Endothelial cell (in vitro differentiated cells): Measurements from ENCODE around the gene CDH23. TPM values are rescaled to one million over a fixed set of nuclear protein-coding genes. Genes with fewer than 3 reads are reported as not detected.

Experiments used
- DNase-seq: peaks from one replicate; pipeline ENCODE4 v3.0.0; 2021; ENCODE audit warnings: low spot score
- H3K27ac Mint-ChIP-seq: one replicate; pipeline ENCODE4 v1.8.0; 2021; ENCODE audit warnings: mixed read lengths, inconsistent platforms; ENCODE audit not compliant: unreplicated experiment
- H3K27me3 Mint-ChIP-seq: one replicate; pipeline ENCODE4 v1.8.0; 2021; ENCODE audit warnings: mild to moderate bottlenecking, moderate library complexity, mixed read lengths, inconsistent platforms; ENCODE audit not compliant: unreplicated experiment
- H3K36me3 Mint-ChIP-seq: one replicate; pipeline ENCODE4 v1.8.0; 2021; ENCODE audit warnings: mild to moderate bottlenecking, low read depth, mixed read lengths, inconsistent platforms; ENCODE audit not compliant: unreplicated experiment
- H3K4me1 Mint-ChIP-seq: one replicate; pipeline ENCODE4 v1.8.0; 2021; ENCODE audit warnings: mild to moderate bottlenecking, mixed read lengths, inconsistent platforms; ENCODE audit not compliant: unreplicated experiment
- H3K4me3 Mint-ChIP-seq: one replicate; pipeline ENCODE4 v1.8.0; 2021; ENCODE audit warnings: mild to moderate bottlenecking, mixed read lengths, inconsistent platforms; ENCODE audit not compliant: unreplicated experiment
- H3K9me3 Mint-ChIP-seq: one replicate; pipeline ENCODE4 v1.8.0; 2021; ENCODE audit warnings: mixed read lengths, inconsistent platforms; ENCODE audit not compliant: unreplicated experiment
- CTCF ChIP-seq: fragments of 200-600 bp; sonication (generic); IDR thresholded peaks from one replicate; pipeline ENCODE4 v1.5.0; 2021; ENCODE audit warnings: antibody characterized with exemption; ENCODE audit not compliant: unreplicated experiment
- total RNA-seq: library from RNA; stranded (reverse); fragmentation: NEBNext Ultra II Directional; extraction: Animal tissue kit (Norgen Biotek cat#: 25700); gene quantifications from one replicate; pipeline ENCODE4 v1.2.1, GENCODE V29; 2021; ENCODE audit not compliant: unreplicated experiment

CDH23 gene
- total RNA-seq, 1 donor from 2014 or later, result 0.54 TPM

- no peak overlapping the region for H3K4me3 Mint-ChIP-seq
- H3K27me3 Mint-ChIP-seq, result peaks cover 8% of the 10 kb centered on the region
- H3K9me3 Mint-ChIP-seq, result no peaks in the 10 kb centered on the region
Measured at GRCh38 chr10:71711052-71711623, 314.4 kb downstream of the CDH23 start.

DNA sequence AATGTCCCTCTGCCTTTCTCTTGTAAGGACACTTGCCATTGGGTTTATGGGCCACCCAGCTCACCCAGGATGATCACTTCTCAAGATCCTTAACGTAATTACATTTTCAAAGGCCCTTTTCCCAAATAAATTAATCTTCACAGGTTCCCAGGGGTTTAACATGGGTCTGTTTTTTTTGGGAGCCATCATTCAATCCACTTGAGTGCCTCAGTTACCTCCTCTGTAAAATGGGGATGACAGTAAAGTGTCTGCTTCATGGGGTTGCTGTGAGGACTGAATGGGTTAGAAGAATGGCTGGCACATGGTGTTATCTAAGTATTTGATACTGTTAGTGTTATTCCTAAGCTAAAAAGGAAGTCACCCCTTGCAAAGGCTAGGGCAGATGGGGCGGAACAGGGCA lies 315.4 kb downstream of the CDH23 start:
- no peak for DNase-seq
- H3K9me3 Mint-ChIP-seq, result no peaks in the 10 kb centered on the region
- peaks cover 9% of the 10 kb centered on the region for H3K27me3 Mint-ChIP-seq
- no peak for TF ChIP-seq CTCF
- H3K4me3 Mint-ChIP-seq, result no peak overlapping the region
- H3K27ac Mint-ChIP-seq, result no peak overlapping the region
- peaks cover 20% of the 10 kb centered on the region for H3K4me1 Mint-ChIP-seq
- peaks cover 3% of the 10 kb centered on the region for H3K36me3 Mint-ChIP-seq

More at GRCh38 chr10:71711052-71711623, 314.4 kb downstream of the CDH23 start:
- DNase-seq, result no peak
- H3K4me1 Mint-ChIP-seq, result peaks cover 20% of the 10 kb centered on the region
- peaks cover 3% of the 10 kb centered on the region for H3K36me3 Mint-ChIP-seq
- no peak overlapping the region for H3K27ac Mint-ChIP-seq
- TF ChIP-seq CTCF, result no peak

GRCh38 chr10:71712572-71713134 lies 315.9 kb downstream of the CDH23 start:
- peaks cover 9% of the 10 kb centered on the region for H3K27me3 Mint-ChIP-seq
- H3K36me3 Mint-ChIP-seq, result peaks cover 3% of the 10 kb centered on the region
- H3K27ac Mint-ChIP-seq, result no peak overlapping the region
- no peak overlapping the region for H3K4me3 Mint-ChIP-seq
- no peak for DNase-seq
- peaks cover 19% of the 10 kb centered on the region for H3K4me1 Mint-ChIP-seq
- TF ChIP-seq CTCF, result no peak
- no peaks in the 10 kb centered on the region for H3K9me3 Mint-ChIP-seq

DNA sequence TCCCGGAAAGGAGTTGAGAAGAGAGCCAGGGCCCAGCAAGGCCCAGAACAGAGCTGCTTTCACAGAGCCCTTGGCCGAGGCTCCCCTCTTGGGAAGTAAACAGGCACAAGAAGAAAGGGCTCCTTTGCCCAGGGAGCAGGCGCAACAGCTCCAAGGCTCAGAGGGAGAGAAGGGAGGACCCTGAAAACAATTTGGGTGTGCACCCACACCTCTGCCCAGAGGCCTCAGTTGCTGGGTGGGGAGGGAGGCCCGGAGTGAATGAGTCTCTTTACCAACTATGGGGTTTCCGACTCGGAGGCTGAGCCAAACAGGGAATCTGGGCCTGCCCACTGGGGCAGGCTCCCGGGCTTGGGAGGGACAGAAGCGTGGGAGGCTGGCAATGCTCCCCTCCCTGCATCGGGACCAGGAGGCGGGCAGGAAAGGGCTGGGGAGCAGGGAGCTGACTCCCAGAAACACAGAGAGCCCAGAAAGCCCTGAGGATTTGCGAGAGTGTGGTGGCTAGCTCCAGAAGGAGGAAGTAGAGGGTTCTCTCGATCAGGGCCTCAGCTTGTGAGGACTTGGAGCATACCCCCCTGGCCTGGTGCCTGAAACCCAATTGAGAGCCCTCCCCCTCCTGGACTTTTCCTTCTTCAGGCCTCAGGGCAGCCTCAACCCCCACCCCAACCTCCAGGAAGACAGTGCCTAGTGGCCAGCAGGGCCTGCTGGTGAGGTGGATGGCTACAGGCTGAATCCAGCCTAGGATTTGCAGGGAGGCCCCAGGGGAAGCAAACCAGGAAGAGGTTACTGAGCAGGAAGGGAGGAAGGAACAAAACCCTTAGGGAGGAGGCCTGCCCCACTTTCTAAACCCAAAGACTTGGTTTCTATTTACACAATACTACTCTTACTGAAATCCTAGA lies 316.7 kb downstream of the CDH23 start:
- Mint-ChIP-seq H3K27ac (peak overlapping the region; percentile 86), H3K27me3 (peaks cover 10% of the 10 kb centered on the region), H3K9me3 (no peaks in the 10 kb centered on the region), H3K4me3 (no peak overlapping the region), H3K4me1 (peaks cover 20% of the 10 kb centered on the region), H3K36me3 (peaks cover 3% of the 10 kb centered on the region)
- no peak for DNase-seq
- no peak for TF ChIP-seq CTCF

- TF ChIP-seq CTCF, result no peak
- Mint-ChIP-seq H3K27me3 (peaks cover 11% of the 10 kb centered on the region), H3K4me1 (peaks cover 20% of the 10 kb centered on the region), H3K27ac (no peak overlapping the region), H3K36me3 (peaks cover 3% of the 10 kb centered on the region), H3K4me3 (no peak overlapping the region), H3K9me3 (no peaks in the 10 kb centered on the region)
- DNase-seq, result no peak
Measured at GRCh38 chr10:71714031-71714410, 317.3 kb downstream of the CDH23 start.
